HepG2 (cell line): ENCODE results near the gene MED4. TPM values are rescaled to one million over a fixed set of nuclear protein-coding genes. Genes with fewer than 3 reads are reported as not detected.

Experiments
- ADNP ChIP-seq: sonication (generic); formaldehyde crosslinking; IDR thresholded peaks from 2 replicates; pipeline ENCODE4 v1.4.0; 2020; ENCODE audit warnings: missing genetic modification reagents
- ARNT2 ChIP-seq: sonication (generic); formaldehyde crosslinking; IDR thresholded peaks from 2 replicates; pipeline ENCODE4 v1.8.0; 2022; ENCODE audit warnings: mild to moderate bottlenecking, low read depth, missing genetic modification reagents, moderate library complexity
- BCL3 ChIP-seq: sonication (generic); formaldehyde crosslinking; IDR thresholded peaks from 2 replicates; pipeline ENCODE4 v1.5.1; 2020; ENCODE audit warnings: mild to moderate bottlenecking, missing genetic modification reagents, moderate library complexity
- DNMT3B ChIP-seq: conservative IDR thresholded peaks from 2 replicates; pipeline ENCODE4 v1.6.1; 2016; ENCODE audit warnings: missing biosample characterization, control low read depth
- ETV6 ChIP-seq: sonication (generic); formaldehyde crosslinking; conservative IDR thresholded peaks from 2 replicates; pipeline ENCODE4 v1.4.0; 2020; ENCODE audit warnings: missing genetic modification reagents
- FOSL1 ChIP-seq: sonication (generic); formaldehyde crosslinking; IDR thresholded peaks from 2 replicates; pipeline ENCODE4 v1.9.0; 2021; ENCODE audit warnings: missing genetic modification reagents, borderline replicate concordance
- FOXO4 ChIP-seq: sonication (generic); formaldehyde crosslinking; conservative IDR thresholded peaks from 2 replicates; pipeline ENCODE4 v1.8.1; 2023; ENCODE audit warnings: missing genetic modification reagents
- HNRNPLL ChIP-seq: fragments of 200-400 bp; formaldehyde crosslinking; IDR thresholded peaks from 2 replicates; pipeline ENCODE4 v1.6.1; 2017; ENCODE audit warnings: mild to moderate bottlenecking, low read depth, low read length; ENCODE audit not compliant: poor library complexity, severe bottlenecking
- HNRNPUL1 ChIP-seq: fragments of 200-400 bp; formaldehyde crosslinking; IDR thresholded peaks from 2 replicates; pipeline ENCODE4 v1.6.1; 2017; ENCODE audit warnings: low read depth, mild to moderate bottlenecking, low read length, moderate library complexity
- NFIC ChIP-seq: IDR thresholded peaks from 2 replicates; pipeline ENCODE4 v1.6.1; 2012; ENCODE audit warnings: mild to moderate bottlenecking, low read length, inconsistent platforms
- PBX3 ChIP-seq: sonication (generic); formaldehyde crosslinking; IDR thresholded peaks from 2 replicates; pipeline ENCODE4 v1.8.1; 2023; ENCODE audit warnings: missing genetic modification reagents, inconsistent platforms, borderline replicate concordance
- PRPF4 ChIP-seq: fragments of 200-400 bp; formaldehyde crosslinking; IDR thresholded peaks from 2 replicates; pipeline ENCODE4 v1.6.1; 2016; ENCODE audit warnings: low read length, low read depth; ENCODE audit not compliant: poor library complexity, severe bottlenecking
- RBFOX2 ChIP-seq: fragments of 200-400 bp; formaldehyde crosslinking; IDR thresholded peaks from 2 replicates; pipeline ENCODE4 v1.6.1; 2017; ENCODE audit warnings: low read depth, mild to moderate bottlenecking, low read length
- TBL1XR1 ChIP-seq: fragments of 150-350 bp; IDR thresholded peaks from 2 replicates; pipeline ENCODE4 v1.6.1; 2014; ENCODE audit warnings: borderline replicate concordance, low read length; ENCODE audit not compliant: partially characterized antibody
- ZNF329 ChIP-seq: sonication (generic); formaldehyde crosslinking; IDR thresholded peaks from 2 replicates; pipeline ENCODE4 v1.9.0; 2021; ENCODE audit warnings: low read depth, mild to moderate bottlenecking, missing genetic modification reagents
- ZNF562 ChIP-seq: sonication (generic); formaldehyde crosslinking; IDR thresholded peaks from 2 replicates; pipeline ENCODE4 v1.8.0; 2022; ENCODE audit warnings: missing genetic modification reagents, borderline replicate concordance
- ZNF772 ChIP-seq: sonication (generic); formaldehyde crosslinking; IDR thresholded peaks from 2 replicates; pipeline ENCODE4 v1.5.0; 2020; ENCODE audit warnings: mild to moderate bottlenecking, missing genetic modification reagents
- polyA plus RNA-seq, 8 experiments: library from polyadenylated mRNA; depleted of rRNA in 3 of 8; stranded (reverse) in 7 of 8; unstranded in 1 of 8; fragments of >200 nt; fragmentation: Illumina TruSeq in 4 of 8; extraction: Trizol in 4 of 8; gene quantifications; 2 replicates each; pipeline versions ENCODE4 v1.2.1 to v1.2.3, GENCODE V29; 2011 to 2016; ENCODE audit warnings: low read depth in 4 of 8, missing spikeins in 1 of 8, mixed read lengths in 1 of 8; ENCODE audit not compliant: insufficient read depth in 1 of 8
- total RNA-seq, 5 experiments: library from RNA; depleted of rRNA; stranded (reverse); fragments of >200 nt; fragmentation: Illumina TruSeq; extraction: Trizol; gene quantifications; 2 replicates each; pipeline ENCODE4 v1.2.3, GENCODE V29; 2016; ENCODE audit warnings: low read depth in 1 of 5
- TF ChIP-seq, protein P1 (sequence below): sonication (generic); formaldehyde crosslinking; IDR thresholded peaks from 2 replicates; pipeline ENCODE4 v1.9.0; 2021; ENCODE audit warnings: missing genetic modification reagents, borderline replicate concordance
- TF ChIP-seq, protein P2 (sequence below): sonication (generic); formaldehyde crosslinking; IDR thresholded peaks from 2 replicates; pipeline ENCODE4 v1.4.0; 2020; ENCODE audit warnings: mild to moderate bottlenecking, low read depth, missing genetic modification reagents
- TF ChIP-seq, protein P3 (sequence below): sonication (generic); formaldehyde crosslinking; IDR thresholded peaks from 2 replicates; pipeline ENCODE4 v1.8.1; 2023; ENCODE audit warnings: mild to moderate bottlenecking, missing genetic modification reagents, borderline replicate concordance
- TF ChIP-seq, protein P4 (sequence below): sonication (generic); formaldehyde crosslinking; IDR thresholded peaks from 2 replicates; pipeline ENCODE4 v1.8.1; 2023; ENCODE audit warnings: mild to moderate bottlenecking, moderate library complexity, missing genetic modification reagents

MED4 gene
- total and polyA plus RNA-seq, 2 of the 13 experiments (the other 11 are each of a cell fraction or from before 2014, with no cell fraction given) = 49.4 to 57.8 TPM

DNA sequence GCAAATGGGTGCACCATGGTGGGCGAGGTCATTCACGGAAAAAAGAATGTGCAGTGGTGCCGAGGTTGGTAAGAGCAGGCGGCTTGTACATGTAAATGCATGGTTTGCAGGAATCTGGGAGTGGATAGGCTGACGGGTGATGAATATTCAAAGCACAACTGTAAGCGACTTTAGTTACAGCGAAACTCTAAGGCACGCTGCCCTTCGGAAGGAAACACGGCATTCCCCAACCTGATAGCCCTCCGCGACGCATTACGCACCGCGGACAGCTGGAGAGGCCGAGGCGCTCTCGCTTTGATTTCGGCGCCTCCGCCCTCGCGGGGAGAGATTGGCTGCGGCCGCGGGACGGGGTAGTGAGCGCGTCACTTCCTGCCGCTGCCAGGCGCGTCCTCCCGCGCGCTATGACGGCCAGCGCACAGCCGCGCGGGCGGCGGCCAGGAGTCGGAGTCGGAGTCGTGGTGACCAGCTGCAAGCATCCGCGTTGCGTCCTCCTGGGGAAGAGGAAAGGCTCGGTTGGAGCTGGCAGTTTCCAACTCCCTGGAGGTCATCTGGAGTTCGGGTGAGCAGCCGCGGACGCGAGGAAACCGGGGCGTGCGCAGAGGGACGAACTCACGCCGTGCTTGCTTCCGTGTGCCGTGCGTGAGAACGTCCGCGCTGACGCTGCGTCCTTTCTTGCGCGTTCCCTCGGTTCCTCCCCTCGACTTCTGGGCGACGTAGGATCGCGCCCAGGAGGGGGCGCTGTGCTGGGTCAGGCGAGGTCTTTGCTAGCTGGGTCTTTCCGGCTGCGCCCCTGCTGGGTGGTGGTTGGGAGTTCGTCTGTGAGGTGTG, 57.3 kb downstream of the MED4 start, which contains the start of gene NUDT15 (continued):
- no peak for TF ChIP-seq FOSL1
- TF ChIP-seq BCL3 (CRISPR knock-in tag) = peak; percentile 95
- TF ChIP-seq, protein P1, sequence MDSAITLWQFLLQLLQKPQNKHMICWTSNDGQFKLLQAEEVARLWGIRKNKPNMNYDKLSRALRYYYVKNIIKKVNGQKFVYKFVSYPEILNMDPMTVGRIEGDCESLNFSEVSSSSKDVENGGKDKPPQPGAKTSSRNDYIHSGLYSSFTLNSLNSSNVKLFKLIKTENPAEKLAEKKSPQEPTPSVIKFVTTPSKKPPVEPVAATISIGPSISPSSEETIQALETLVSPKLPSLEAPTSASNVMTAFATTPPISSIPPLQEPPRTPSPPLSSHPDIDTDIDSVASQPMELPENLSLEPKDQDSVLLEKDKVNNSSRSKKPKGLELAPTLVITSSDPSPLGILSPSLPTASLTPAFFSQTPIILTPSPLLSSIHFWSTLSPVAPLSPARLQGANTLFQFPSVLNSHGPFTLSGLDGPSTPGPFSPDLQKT (CRISPR knock-in tag) = no peak
- no peak; the same call in 1 of the 2 replicates for TF ChIP-seq ZNF329
- TF ChIP-seq ZNF772 (CRISPR knock-in tag) = peak; percentile 88
- peak; percentile 49 for TF ChIP-seq TBL1XR1
- TF ChIP-seq, protein P2, sequence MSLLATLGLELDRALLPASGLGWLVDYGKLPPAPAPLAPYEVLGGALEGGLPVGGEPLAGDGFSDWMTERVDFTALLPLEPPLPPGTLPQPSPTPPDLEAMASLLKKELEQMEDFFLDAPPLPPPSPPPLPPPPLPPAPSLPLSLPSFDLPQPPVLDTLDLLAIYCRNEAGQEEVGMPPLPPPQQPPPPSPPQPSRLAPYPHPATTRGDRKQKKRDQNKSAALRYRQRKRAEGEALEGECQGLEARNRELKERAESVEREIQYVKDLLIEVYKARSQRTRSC = peak; percentile 97
- TF ChIP-seq, protein P3, sequence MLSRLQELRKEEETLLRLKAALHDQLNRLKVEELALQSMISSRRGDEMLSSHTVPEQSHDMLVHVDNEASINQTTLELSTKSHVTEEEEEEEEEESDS (CRISPR knock-in tag) = no peak; the same call in 1 of the 2 replicates
- TF ChIP-seq, protein P4, sequence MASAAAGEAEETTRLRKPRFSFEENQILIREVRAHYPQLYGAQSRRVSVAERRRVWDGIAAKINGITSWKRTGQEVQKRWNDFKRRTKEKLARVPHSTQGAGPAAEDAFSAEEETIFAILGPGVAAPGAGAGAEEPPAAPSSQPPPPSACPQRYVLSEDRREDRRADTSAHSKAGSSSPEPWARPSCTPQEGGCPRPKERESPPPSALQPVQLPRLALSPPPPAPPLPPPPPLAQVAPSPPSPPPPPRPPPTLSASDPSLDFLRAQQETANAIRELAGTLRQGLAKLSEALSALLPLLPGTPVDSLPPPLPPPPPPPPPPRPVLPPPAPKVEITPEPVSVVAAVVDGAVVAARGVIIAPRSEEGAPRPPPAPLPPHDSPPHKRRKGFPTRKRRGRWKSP (CRISPR knock-in tag) = peak; percentile 98
- no peak for TF ChIP-seq FOXO4 (CRISPR knock-in tag)
- TF ChIP-seq HNRNPLL = peak; percentile 94
- TF ChIP-seq PRPF4 = no peak
- TF ChIP-seq ARNT2 = peak; percentile 91
- no peak for TF ChIP-seq HNRNPUL1
- TF ChIP-seq ZNF562 (CRISPR knock-in tag) = peak; percentile 61; the same call in 1 of the 2 replicates
- TF ChIP-seq RBFOX2 = peak; percentile 100
- TF ChIP-seq PBX3 = no peak
- peak; percentile 66; the same call in 1 of the 2 replicates for TF ChIP-seq ETV6 (CRISPR knock-in tag)
- no peak for TF ChIP-seq ADNP
- TF ChIP-seq DNMT3B (CRISPR knock-in tag) = peak; percentile 45; the same call in 1 of the 2 replicates
- no peak for TF ChIP-seq NFIC
